ENCODE measurements around the gene DENR. TPM values are rescaled to one million over a fixed set of nuclear protein-coding genes. Genes with fewer than 3 reads are reported as not detected.
"Not testable (repeated sequence)": the region's sequence is repeated elsewhere in the genome, so short reads cannot be mapped to it uniquely, and the experiment has no call there.

DENR gene
- polyA plus RNA-seq, 5 donors = 76.3 to 92.5 (median 89.4) TPM

DNA sequence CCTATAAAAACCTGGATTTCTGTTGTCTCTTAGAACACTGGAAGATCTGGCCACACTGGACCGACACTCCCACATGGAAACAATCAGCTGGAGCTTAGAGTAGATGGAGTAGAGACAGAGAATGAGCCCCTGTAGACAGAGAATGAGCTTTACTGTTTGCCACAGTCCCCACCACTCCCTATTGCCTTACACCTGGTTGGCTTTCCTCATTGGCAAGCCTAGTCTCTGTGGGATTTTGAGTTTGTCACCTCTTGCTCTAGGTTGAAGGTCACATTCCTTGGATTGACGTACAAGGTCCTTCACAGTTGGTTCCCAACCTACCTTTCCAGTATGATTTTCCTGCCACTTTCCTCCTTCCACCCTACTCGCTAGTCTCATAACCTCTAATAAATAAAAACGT lies 20.0 kb upstream of the DENR start:
- DNase-seq = no peak

- DNase-seq = no peak
These were observed 14.1 kb upstream of the DENR start for GRCh38 chr12:122738571-122738970.

- DNase-seq = no peak
These were observed 12.3 kb upstream of the DENR start for GRCh38 chr12:122740351-122740750.

DNA sequence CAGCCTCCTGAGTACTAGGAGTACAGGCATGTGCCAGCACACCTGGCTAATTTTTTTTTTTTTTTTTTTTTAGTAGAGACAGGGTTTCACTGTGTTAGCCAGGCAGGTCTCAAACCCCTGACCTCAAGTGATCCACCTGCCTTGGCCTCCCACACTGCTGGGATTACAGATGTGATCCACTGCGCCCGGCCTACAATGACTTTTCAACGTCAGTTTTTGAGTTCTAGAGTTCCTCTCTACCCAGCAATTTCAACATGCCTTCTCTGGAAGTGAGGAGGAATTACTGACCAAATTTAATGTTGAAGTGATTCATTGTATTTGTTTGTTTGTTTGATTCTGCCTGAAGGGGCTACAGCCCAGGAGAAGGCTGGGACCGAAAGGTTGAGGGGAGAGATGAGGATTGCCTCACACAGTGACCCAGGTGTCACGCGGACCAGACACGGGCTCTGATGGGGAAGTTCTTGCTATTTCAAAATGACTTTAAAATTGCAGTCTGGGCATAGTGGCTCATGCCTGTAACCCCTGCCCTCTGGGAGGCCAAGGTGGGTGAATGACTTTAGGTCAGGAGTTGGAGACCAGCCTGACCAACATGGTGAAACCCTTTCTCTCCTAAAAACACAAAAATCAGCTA lies 8.6 kb upstream of the DENR start:
- no peak for DNase-seq

- no peak for DNase-seq
These were observed 5.1 kb upstream of the DENR start for GRCh38 chr12:122747224-122748135.

DNA sequence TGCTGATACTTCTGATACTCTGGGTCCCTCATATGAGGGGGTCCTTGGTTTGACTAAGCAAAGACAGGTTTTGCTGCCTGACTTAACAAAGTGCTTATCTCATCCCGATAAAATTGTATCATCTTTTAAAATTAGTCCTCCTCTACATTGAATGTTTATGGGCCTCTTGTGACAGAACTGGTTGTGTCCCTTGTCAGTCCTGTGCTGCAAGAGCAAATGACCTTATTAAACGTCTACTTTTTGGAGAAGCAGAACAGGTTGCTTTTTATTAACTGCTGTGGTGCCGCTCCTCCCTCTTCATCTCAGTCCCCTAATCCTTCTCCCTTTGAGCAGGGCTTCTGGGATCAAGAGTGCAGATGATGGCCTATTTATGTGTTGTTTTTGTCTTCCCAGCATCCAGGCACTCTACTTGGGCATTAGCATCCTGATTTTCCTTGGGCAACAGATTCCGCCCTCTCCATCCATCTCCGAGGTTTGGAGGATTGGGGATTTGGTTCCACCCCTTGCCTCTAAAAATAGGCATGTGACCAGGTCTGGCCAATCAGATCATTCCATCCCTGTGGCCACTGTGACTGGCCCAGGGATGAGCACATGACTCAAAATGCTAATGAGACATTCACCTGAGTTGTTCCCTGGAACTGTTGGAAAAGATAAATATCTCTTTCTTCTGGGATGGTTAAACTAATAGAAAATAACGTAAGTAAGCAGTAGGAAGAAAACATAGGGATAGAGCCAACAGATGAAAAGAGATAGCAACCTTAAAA lies 2.9 kb upstream of the DENR start:
- DNase-seq = no peak

GRCh38 chr12:122750781-122751515 lies 1.7 kb upstream of the DENR start:
- not testable (repeated sequence) for DNase-seq

DNA sequence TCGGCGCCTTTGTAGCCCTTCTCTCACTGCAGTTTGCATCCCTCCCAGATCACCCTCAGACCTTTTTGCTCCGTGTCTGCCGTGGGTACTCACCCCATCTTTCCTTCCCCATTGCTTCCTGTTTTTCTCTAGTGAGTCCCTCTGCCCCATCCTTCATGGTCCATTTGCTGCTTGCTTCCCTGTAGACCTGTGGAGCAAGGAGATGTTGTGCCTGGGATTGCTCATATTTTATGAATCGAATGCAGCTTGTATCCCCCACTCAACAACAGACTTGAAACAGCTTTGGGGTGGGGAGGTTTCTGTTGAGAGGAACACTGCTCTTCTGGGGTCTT lies 661 bp downstream of the DENR start:
- no peak for DNase-seq

GRCh38 chr12:122754790-122755189 lies 2.2 kb downstream of the DENR start:
- no peak for DNase-seq

DNA sequence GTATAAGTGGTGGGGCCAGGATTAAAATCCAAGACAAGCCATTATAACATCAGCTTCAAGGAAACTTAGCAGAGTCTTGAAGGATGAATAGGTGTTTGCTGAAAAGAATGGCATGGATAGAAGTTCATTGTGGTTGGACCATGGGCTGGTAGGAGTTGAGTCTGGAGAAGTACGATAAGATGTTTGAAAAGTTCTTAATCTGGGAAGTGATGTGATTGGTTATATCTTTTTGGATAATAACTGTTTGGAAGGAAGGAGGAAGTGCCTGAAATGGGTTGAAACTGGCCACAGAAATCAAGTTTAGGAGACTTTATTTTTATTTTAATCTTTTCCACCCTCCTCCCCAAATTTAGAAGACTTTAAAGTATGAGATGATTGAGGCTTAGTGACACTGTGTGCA lies 4.9 kb downstream of the DENR start:
- DNase-seq = no peak

- DNase-seq = no peak
These were observed 32.9 kb downstream of the DENR start for GRCh38 chr12:122785503-122785902.

DNA sequence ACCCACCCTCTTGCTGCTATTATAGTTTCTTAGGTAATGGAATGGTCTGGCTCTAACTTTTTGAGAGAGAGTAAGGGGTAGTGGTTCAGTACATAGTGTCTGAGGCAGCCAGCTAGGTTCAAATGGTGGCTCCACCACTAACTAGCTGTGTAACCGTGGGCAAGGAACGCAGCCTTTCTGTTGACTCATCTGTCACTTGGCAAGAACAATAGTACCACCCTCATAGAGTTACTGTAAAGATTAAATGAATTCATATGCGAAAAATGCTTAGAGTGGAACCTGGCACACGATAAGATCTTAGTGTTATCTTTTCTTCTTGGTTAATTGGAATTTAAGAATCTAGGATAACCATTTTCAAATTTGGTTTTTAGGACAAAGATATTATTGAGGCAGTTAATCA lies 35.8 kb downstream of the DENR start:
- no peak for DNase-seq

DNA sequence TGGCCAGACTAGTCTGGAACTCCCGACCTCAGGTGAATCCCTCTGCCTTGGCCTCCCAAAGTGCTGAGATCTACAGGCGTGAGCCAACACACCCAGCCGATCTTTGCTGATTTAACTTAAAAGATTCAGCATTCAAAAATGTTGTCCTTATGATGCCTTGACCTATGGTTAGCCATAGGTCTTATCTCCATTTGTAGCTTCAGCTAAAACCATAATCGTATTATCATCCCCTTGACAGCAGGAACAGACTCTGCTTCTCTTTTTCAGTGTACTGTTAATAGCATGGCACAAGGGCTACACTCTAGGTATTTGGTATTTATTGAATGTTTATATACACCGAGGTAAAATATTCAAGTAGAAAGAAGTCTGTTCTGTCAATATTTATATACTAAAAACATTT lies 37.0 kb downstream of the DENR start:
- no peak for DNase-seq

DNA sequence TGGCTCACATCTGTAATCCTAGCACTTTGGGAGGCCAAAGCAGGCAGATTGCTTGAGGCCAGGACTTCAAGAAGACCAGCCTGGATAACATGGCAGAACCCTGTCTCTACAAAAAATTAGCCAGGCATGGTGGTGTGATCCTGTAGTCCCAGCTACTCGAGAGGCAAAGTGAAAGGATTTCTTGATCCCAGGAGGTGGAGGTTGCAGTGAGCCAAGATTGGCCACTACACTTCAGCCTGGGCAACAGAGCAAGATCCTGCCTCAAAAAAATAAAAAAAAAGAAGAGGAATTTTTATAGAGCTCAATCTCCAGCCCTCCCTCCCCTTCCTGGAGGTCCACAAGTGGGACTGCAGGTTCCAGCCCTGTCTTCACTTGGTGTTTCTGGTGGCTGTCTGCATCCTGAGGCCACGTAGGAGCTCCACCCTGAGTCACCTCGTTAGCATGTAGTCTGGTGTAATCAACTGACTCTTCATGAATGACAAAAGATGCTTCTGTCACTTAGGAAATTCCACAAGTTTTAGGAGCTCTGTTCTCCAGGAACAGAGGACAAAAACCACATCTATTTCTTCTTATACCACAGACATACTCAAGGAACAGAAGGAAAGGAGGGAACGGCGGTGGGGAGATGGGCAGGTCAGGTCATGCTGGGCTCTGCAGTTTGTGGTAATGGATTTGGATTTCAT lies 37.9 kb downstream of the DENR start:
- no peak for DNase-seq

- DNase-seq = peak; percentile 17 to 23
These were observed 41.1 kb downstream of the DENR start for GRCh38 chr12:122793685-122794106.

DNA sequence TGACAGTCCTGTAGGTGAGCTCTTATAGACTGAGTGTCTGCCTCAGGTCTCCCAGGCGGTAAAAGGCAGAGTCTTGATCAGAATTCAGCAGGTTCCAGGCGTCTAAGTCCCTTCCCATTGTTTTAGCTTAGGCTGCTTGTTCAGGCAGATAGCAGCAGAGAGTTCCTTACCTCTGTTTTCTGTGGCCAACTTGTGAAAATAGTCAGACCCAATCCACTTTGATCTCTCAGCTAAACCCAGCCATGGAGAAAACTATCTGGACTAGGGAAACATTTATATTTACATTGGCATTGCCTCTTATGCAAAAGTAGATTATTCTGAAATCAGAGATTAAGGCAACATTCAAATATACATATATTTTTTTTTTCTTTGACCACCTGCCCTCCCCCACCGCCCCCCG lies 43.2 kb downstream of the DENR start:
- DNase-seq = no peak

- DNase-seq = no peak
These were observed 47.1 kb downstream of the DENR start for GRCh38 chr12:122799641-122800243.

- no peak for DNase-seq
These were observed 51.3 kb downstream of the DENR start for GRCh38 chr12:122803937-122804336.

GRCh38 chr12:122804957-122805356 lies 52.3 kb downstream of the DENR start:
- DNase-seq = not testable (repeated sequence)

DNA sequence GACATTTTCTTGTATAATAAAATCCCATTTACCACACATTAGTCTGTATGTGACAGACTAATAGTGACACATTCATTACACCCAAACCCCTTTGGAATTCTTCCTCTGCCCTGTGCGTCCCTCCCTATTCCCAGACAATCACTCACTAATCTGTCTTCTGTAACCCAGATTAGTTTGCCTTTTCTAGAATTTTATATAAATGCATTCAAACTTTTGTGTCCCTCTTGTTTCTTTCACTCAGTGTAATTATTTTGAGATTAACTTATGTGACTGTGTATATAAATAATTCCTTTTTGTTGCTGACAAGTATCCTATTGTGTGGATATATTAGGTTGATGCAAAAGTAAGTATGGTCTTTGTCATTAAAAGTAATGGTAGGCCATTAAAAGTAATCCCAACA lies 55.0 kb downstream of the DENR start:
- no peak for DNase-seq

GRCh38 chr12:122811777-122812176 lies 59.2 kb downstream of the DENR start:
- no peak for DNase-seq
